Endothelial cell of umbilical vein (primary cell): Measurements from ENCODE around the gene ZBTB7C. TPM values are rescaled to one million over a fixed set of nuclear protein-coding genes. Genes with fewer than 3 reads are reported as not detected.

Experiments used
- BruUV-seq: library from RNA; stranded (reverse); fragments of 400-500 nt; replicated peaks from 2 replicates; lab custom pipeline; 2021; lab: Mats Ljungman, UMichigan
- CTCF ChIA-PET: fragments of 300-600, 350-600 bp; sonication (Branson Sonifier 250); formaldehyde crosslinking; loops from one replicate; lab custom pipeline; 2021; ENCODE audit warnings: antibody characterized with exemption, inconsistent platforms; lab: Charles Lee
- POLR2A ChIA-PET: fragments of 300-600, 350-600 bp; sonication (Branson Sonifier 250); formaldehyde crosslinking; loops from one replicate; lab custom pipeline; 2021; ENCODE audit warnings: antibody characterized with exemption, inconsistent platforms; lab: Charles Lee
- DNase-seq: peaks from one replicate; pipeline ENCODE4 v3.0.0-alpha.2; 2011; ENCODE audit warnings: low read depth, low spot score
- FAIRE-seq: peaks from 2 replicates; lab custom pipeline; 2011; peaks lifted over from hg19 to GRCh38; lab: Jason Lieb, UNC
- H2AFZ ChIP-seq: 2 replicates; pipeline ENCODE4 v1.6.0; 2012; ENCODE audit warnings: low read depth, low read length, control low read depth, inconsistent platforms
- H3K27ac ChIP-seq: 2 replicates; pipeline ENCODE4 v1.5.1; 2011; ENCODE audit warnings: low read depth, mild to moderate bottlenecking, control low read depth, low read length, moderate library complexity; ENCODE audit not compliant: insufficient read depth
- H3K27me3 ChIP-seq, 2 experiments: 2 replicates each; pipeline versions ENCODE4 v1.6.0 to v1.6.1; 2011; ENCODE audit warnings: low read length in 2 of 2, mixed read lengths in 1 of 2; ENCODE audit not compliant: control insufficient read depth in 2 of 2, insufficient read depth in 2 of 2
- H3K36me3 ChIP-seq, 2 experiments: 2 replicates in 1 of 2; 3 replicates in 1 of 2; pipeline ENCODE4 v1.5.1; 2011; ENCODE audit warnings: low read length in 2 of 2, mild to moderate bottlenecking in 1 of 2, moderate library complexity in 1 of 2; ENCODE audit not compliant: control insufficient read depth in 2 of 2, insufficient read depth in 2 of 2; ENCODE audit errors: extremely low read depth in 1 of 2
- H3K4me1 ChIP-seq: 3 replicates; pipeline ENCODE4 v1.5.1; 2011; ENCODE audit warnings: mild to moderate bottlenecking, low read length; ENCODE audit not compliant: control insufficient read depth, insufficient read depth; ENCODE audit errors: extremely low read depth
- H3K4me2 ChIP-seq: 2 replicates; pipeline ENCODE4 v1.6.1; 2011; ENCODE audit warnings: low read length, control low read depth, mixed read lengths; ENCODE audit not compliant: insufficient read depth
- H3K4me3 ChIP-seq, 3 experiments: fragments of 200-600 bp in 1 of 3; sonication (generic), shearing (Covaris generic) in 1 of 3; replicated peaks in 1 of 3; 2 replicates each; pipeline ENCODE4 v1.5.1; 2011 to 2016; ENCODE audit warnings: control low read depth in 3 of 3, low read length in 3 of 3, mild to moderate bottlenecking in 2 of 3, inconsistent platforms in 1 of 3, low read depth in 1 of 3, moderate library complexity in 1 of 3; ENCODE audit not compliant: insufficient read depth in 1 of 3
- H3K79me2 ChIP-seq: 2 replicates; pipeline ENCODE4 v1.6.0; 2012; ENCODE audit warnings: low read length, inconsistent platforms; ENCODE audit not compliant: control insufficient read depth, insufficient read depth
- H3K9ac ChIP-seq: replicated peaks from 2 replicates; pipeline ENCODE3; 2011; ENCODE audit warnings: low read length, control low read depth; ENCODE audit not compliant: insufficient read depth; ENCODE audit errors: extremely low read depth
- H3K9me1 ChIP-seq: replicated peaks from 3 replicates; pipeline ENCODE4 v1.6.0; 2011; ENCODE audit warnings: mild to moderate bottlenecking, low read length; ENCODE audit not compliant: control insufficient read depth, insufficient read depth; ENCODE audit errors: extremely low read depth
- H3K9me3 ChIP-seq: replicated peaks from 2 replicates; pipeline ENCODE4 v1.5.1; 2012; ENCODE audit warnings: low read length, inconsistent platforms; ENCODE audit not compliant: control insufficient read depth, insufficient read depth
- H4K20me1 ChIP-seq: replicated peaks from 2 replicates; pipeline ENCODE3; 2011; ENCODE audit warnings: mild to moderate bottlenecking, low read length; ENCODE audit not compliant: control insufficient read depth, insufficient read depth; ENCODE audit errors: extremely low read depth
- CTCF ChIP-seq, 2 donors: IDR thresholded peaks; 1 replicate in 1 of 2; 2 replicates in 1 of 2; pipeline ENCODE4 v1.5.1; 2011; ENCODE audit warnings: low read length in 2 of 2, mild to moderate bottlenecking in 2 of 2, moderate library complexity in 2 of 2, control low read depth in 1 of 2, inconsistent platforms in 1 of 2, low read depth in 1 of 2; ENCODE audit not compliant: insufficient read depth in 1 of 2; ENCODE audit errors: extremely low read depth in 1 of 2
- EZH2 ChIP-seq: IDR thresholded peaks from 2 replicates; pipeline ENCODE4 v1.6.1; 2012; ENCODE audit warnings: borderline replicate concordance, low read depth, mild to moderate bottlenecking, moderate library complexity, low read length, inconsistent platforms; ENCODE audit not compliant: severe bottlenecking
- FOS ChIP-seq: IDR thresholded peaks from 2 replicates; pipeline ENCODE4 v1.6.1; 2011; ENCODE audit warnings: mild to moderate bottlenecking, low read length, moderate library complexity, borderline replicate concordance; ENCODE audit not compliant: insufficient read depth
- GATA2 ChIP-seq: IDR thresholded peaks from 2 replicates; pipeline ENCODE4 v1.7.0; 2011; ENCODE audit warnings: low read depth, mild to moderate bottlenecking, moderate library complexity, mixed read lengths, low read length; ENCODE audit not compliant: insufficient read length, insufficient read depth
- JUN ChIP-seq: IDR thresholded peaks from 2 replicates; pipeline ENCODE4 v1.6.1; 2011; ENCODE audit warnings: borderline replicate concordance, low read depth; ENCODE audit not compliant: insufficient read length, insufficient read depth
- MAX ChIP-seq: IDR thresholded peaks from 2 replicates; pipeline ENCODE4 v1.6.1; 2011; ENCODE audit not compliant: insufficient read depth, insufficient read length
- MYC ChIP-seq: IDR thresholded peaks from one replicate; pipeline ENCODE4 v1.6.1; 2011; ENCODE audit warnings: mild to moderate bottlenecking, low read depth, low read length
- POLR2A ChIP-seq: IDR thresholded peaks from 2 replicates; pipeline ENCODE4 v1.6.1; 2012; ENCODE audit warnings: low read depth, mild to moderate bottlenecking, control low read depth, low read length
- POLR2AphosphoS5 ChIP-seq: IDR thresholded peaks from 2 replicates; pipeline ENCODE4 v1.6.1; 2012; ENCODE audit warnings: low read depth, mild to moderate bottlenecking, control low read depth, low read length, moderate library complexity; ENCODE audit not compliant: insufficient read depth
- dilution Hi-C: fragments of 300-500 bp; cut with MboI; formaldehyde crosslinking; loops from one replicate; pipeline ENCODE4 v1.15.0; 2019; ENCODE audit warnings: low sequenced_read_pairs; ENCODE audit not compliant: extremely low pct_ligation_motif_present
- intact Hi-C: fragments of 100-400 bp; cut with micrococcal nuclease; formaldehyde crosslinking; loops from one replicate; pipeline ENCODE4 v1.10.0; 2022
- polyA plus RNA-seq, 4 experiments: library from polyadenylated mRNA; depleted of rRNA in 3 of 4; stranded (reverse) in 3 of 4; unstranded in 1 of 4; fragments of >200 nt; gene quantifications; 2 replicates each; pipeline versions ENCODE4 v1.2.1 to v1.2.3, GENCODE V29; 2011 to 2012; ENCODE audit warnings: missing spikeins in 1 of 4
- total RNA-seq: library from RNA; stranded (reverse); gene quantifications from 2 replicates; pipeline ENCODE4 v1.2.3, GENCODE V29; 2021

ZBTB7C gene
- total and polyA plus RNA-seq, 2 donors (not counting 3 experiments of a cell fraction or from before 2014, with no cell fraction given), result not detected

- Histone ChIP-seq H3K27me3 (no peaks in the 10 kb centered on the region), H3K9me1 (no peaks in the 10 kb centered on the region), H3K27ac (no peak overlapping the region), H3K79me2 (no peaks in the 10 kb centered on the region), H2AFZ (no peak overlapping the region), H3K9me3 (no peaks in the 10 kb centered on the region), H3K4me2 (no peak overlapping the region), H3K4me1 (no peaks in the 10 kb centered on the region), H3K36me3 (no peaks in the 10 kb centered on the region), H3K9ac (no peak overlapping the region), H3K4me3 (no peak overlapping the region), H4K20me1 (no peaks in the 10 kb centered on the region)
- intact Hi-C loops, result no loop called here
- DNase-seq, result no peak
- POLR2A ChIA-PET, result no interaction called here
- dilution Hi-C loops, result no loop called here
- no peak for TF ChIP-seq EZH2
- TF ChIP-seq JUN, result no peak
- no peak for TF ChIP-seq POLR2AphosphoS5
- no peak for TF ChIP-seq MYC
- no peak for TF ChIP-seq GATA2
- no peak for TF ChIP-seq FOS
- no peak for TF ChIP-seq MAX
- TF ChIP-seq POLR2A, result no peak
- TF ChIP-seq CTCF (IDR thresholded peaks at IDR 0.05; ENCODE audit: extremely low read depth in 1 of 2, insufficient read depth in 1 of 2, low read depth in 1 of 2, low read length in 2 of 2), result no peak
- FAIRE-seq, result no peak
- CTCF ChIA-PET, result no interaction called here
- no TSS peak for BruUV-seq
Observed at GRCh38 chr18:48325115-48325665, 84.0 kb downstream of the ZBTB7C start.
